Activated effector memory CD4-positive, alpha-beta T cell treated with anti-CD3 and anti-CD28 coated beads, Interleukin-2, amount 50 U/mL, for 16 hours (primary cell): ENCODE measurements around the gene SSRP1.
"Not testable (repeated sequence)": the region's sequence is repeated elsewhere in the genome, so short reads cannot be mapped to it uniquely, and the experiment has no call there.

Source experiments
- DNase-seq: peaks from one replicate; pipeline ENCODE4 v3.0.0-alpha.2; 2020

Gene SSRP1

DNA sequence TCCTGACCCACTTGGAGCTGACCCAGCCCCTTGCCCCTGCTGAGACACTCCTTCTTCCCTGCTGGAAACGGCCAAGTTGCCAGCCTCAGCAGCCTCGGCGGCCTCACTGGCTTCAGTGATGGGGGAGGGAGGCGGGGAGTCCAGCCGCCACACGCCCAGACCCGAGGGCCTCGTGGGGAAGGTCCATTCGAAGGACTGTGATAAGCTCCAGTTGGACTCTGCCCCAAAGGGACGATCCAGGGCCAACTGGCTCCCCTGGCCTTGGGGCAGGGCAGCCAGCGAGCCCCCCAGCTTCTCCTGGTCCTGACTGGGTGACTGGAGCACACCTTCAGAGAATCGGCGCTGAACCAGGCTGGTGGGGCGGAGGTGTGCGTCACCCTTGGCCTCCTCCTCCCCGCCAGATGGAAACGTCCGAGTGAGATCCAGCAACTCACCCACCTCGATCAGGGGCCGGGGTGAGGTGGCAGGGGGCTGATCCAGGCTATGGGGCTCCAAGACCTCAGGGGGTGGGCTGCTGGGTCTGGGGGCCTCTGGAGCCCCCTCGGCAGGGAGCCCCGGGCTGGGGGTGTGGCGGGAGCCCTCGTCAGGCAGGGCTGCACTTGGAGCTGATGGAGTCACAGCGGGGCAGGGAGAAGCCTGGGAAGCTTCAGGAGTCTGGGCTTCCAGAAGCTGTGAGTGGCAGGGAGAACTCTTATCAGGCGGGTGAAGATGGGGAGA lies 22.5 kb downstream of the SSRP1 start:
- DNase-seq = no peak

DNA sequence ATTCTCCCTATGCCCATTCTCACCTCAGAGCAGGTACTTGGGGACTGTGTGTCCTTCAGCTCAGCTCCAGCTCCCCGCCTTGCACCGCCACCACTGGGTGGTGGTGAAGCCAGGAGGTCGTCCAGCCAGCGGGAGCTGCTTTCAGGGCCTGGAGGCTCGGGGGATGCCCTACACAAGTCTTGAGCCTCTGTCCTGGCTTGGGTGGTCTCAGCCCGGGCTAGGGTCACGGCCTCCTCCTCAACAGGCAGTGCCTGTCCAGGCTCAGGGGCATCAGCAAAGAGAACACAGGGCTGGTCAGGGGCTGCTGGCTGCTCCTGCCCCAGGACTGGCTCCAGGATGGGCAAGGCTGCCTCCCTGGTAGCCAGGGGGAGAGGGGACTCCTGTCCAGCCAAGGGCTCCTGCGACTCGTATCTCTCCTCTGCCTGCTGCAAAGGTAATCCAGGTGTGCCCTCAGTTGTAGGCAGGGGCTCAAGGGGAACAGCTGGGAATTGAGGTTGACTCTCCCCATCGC lies 23.1 kb downstream of the SSRP1 start:
- no peak for DNase-seq

DNA sequence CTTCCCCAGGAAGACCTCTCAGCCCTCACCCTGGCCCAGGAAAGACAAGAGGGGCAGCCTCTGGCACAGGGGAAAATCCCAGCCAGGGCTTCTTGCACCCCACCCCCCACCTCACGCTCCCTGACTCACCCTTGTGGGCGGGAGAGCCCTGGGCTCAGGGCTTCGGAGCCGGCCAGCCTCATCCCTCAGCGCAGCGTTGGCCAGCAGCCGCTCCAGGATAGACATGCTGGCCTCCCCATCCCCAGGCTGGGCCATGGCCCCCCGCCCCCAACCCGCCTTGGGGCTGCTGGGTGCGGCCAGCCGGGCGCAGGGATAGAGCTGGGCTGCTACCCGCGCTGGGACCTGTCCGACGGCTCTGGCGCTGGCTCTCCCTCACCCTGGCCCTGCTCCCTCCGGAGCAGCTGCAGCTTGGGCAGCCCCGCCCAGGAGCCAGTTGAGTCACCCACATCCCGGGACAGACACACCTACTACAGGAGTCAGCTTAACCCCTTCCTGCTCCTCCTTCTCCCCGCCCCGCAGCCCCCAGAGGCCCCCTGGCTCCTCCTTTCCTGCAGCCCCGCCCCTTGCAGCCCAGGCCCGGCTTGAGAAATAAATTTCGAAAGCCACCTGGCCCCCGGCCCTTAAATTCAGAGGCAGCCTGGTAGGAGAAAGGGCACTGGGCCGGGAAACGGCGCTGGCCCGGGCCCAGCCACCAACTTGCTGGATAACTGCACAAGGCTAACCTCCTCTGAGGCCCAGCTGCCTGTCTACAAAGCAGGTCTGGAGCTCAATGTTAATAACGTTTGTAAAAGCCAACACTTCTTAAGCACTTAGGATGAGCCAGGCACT lies 24.4 kb downstream of the SSRP1 start:
- peak; percentile 81 for DNase-seq

DNA sequence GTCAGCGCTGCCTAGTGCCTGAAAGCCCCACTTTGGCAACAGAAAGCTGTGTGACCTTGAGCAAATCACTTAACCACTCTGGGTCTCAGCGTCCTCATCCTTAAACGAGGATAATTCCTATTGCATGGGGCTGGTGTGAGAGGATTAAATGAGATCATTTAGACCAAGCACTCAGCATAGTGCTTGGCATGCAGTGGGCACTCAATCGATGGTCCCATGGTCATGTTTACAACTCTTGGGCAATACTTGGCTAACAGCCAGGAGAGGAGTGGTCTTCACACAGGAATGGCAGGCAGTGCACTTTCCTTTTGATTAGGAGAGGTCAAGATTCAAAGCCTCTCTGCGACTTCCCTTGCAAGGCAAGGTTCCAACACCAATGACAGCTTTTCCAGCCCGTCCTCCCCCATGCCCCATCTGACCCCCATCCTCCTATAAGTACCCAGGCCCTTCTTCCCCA lies 25.0 kb downstream of the SSRP1 start:
- no peak for DNase-seq

DNA sequence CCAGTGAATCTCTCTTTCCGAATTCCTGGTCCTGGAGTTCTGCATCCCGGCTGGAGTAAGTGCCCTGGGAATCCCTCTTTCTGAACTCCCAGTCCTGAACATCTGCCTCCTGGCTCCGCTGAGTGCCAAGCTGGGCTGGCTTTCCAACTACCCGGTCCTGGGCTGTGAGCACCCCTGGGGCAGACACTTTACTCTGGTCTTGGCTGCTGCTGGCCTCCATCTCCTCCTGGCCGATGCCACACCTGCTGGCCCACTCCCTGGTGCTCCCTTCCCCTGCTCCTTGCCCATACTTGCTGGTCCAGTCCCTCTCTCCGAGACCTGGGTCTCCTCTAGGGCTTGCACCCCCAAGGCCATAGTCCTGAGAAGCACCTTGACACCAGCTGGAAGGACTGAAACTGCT lies 25.6 kb downstream of the SSRP1 start:
- DNase-seq = no peak

DNA sequence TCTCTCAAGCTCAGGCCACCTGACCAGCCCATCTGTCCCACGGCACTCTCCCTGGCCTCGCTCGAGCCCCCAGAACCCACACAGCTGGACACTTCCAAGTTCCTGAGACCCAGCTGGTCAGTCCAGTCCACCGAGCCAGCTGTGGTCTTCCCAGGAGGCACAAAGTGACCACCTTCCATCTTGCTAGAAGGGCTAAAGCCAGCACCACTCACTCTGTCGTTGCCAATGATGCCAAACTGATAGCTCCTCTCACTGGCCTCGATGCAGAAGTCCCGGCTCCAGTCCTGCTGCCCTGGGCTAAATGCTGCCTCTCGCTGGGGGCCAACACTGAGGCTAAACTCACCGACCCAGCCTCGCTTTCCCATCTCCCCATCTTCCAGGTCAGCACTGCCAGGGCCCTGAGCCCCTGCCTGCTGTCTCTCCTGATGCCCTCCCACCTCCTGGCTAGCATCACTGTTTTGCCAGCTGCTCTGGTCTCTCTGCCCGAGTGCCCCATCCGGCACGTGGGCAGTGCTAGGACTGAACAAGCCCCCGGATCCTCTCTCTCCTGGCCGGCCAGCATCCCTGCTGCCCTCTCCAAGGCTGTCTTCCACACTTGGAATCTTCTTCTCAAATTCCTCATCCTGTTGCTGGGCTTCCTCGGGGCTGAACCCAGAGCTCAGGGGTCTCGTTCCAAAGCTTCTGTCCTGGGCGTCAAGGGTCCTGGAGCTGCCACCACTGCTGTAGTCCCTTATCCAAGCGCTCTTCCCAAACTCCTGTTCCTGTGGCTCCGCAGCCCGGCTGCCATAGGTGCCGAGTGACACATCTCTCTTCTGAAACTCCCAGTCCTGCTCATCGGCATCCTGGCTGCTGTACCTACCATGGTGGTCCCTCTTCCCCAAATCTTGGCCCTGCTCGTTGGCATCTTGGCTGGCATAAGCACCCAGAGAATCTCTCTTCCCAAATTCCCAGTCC lies 26.3 kb downstream of the SSRP1 start:
- no peak for DNase-seq

DNA sequence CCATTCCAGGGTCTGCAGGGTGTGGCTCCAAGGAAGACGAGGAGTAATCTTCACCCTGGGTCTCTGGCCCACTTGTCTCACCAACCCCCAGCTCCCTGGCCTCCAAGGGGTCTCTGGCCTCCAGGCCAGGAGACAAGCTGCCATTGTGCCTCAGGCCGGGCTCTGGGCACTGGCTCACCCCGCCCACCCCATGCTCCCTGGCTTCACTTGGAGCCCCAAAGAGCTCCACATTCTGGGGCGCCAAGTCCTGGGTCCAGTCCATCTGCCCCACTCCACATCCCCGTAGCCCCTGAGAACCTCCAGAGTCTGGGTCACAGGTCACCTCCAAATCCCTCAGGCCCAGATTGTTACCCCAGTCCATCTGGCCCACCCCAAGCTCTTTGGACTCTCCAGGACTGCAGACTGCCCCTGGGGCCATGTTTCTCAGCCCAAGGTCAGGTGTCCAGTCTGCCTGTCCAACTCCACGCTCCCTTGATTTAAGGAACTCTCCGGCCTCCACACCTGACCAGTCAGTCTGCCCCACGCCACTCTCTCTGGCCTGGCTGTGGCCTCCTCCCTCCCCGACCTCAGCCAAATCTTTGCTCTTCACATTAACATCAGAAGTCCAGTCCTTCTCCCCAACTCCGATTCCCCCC lies 27.1 kb downstream of the SSRP1 start:
- DNase-seq = no peak

DNA sequence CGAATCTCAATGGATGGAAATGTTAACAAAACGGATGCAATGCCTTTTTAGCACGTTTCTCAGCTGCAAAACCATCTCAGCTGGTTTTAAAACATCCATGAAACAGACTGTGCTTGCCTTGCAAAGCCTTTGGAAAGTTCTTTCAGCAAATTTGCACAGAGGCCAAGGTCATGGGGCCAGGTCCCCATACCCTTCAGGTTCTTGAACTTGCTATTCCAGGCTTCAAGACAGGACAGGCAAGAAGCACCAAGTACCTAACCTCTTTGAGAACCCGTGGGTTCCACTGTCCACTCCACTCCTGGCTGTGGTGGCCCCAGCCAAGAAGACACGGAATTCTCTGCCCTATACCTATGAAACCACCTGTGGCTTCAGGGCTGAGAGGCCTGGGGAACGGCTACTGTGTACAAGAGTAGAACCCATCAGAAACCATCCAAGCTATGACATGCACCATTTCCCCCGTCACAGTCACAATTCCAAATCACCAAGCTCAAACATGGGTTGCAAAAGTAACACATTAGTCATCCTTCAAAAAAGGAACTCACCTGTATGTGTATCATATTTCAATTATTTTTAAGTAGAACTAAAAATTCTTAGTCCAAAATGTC lies 27.9 kb downstream of the SSRP1 start:
- no peak for DNase-seq

DNA sequence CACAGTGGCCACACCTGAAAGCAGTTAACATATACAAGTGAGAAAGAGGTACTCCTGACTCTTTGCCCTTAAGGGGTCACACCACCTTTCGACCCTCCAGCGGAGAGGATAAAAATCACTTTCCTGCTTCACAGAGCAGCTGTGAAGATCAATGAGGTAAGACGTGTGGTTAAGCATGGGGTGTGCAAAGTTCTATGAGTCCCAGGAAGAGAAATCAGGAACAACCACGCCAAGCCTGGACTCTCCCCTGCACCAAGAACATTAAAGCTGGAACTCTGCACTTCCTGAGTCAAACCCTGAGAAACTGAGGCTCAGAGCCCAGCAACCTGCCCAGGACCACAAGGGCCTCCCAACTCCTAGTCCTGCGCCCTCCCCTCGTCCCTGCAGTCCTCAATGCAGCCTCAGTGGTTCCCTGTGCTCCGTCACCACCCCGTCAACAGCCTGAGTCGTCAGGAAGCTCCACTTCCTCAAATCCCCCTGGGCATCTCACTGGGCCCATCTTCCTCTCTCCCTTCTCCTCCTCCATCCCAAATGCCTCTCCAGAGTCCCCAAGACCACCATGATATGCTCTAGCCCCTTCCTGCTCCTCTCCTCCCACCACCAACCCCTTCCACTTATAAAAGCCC lies 28.6 kb downstream of the SSRP1 start:
- DNase-seq = no peak

DNA sequence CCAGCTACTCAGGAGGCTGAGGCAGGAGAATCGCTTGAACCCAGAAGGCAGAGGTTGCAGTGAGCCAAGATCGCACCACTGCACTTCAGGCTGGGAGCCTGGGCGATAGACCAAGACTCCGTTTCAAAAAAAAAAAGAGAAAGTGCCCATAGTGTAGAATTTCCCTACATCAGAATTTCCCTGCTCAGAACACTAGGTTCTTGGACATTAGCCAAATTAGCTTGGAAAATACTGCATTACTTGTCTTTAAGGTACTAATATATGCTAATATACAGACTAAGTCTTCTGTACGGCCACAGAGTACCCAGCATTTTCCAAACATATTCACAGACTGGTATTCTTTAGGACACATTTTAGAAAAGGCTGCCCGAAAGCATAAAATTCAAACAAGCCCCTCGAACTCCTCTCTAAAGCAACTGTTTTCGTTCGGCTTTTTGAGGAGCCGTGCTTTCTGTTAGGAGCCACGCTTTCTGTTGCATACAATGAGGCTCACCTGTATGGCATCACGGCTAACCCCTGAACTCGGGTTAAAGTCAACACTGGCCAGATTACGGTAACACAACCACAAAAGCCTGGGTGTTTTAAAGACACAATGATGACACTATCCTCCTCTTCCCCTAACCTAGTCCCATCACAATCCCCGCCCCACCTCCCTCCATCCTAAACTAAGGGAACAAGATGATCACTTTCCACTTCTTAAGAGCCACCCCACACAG lies 29.4 kb downstream of the SSRP1 start:
- DNase-seq = no peak

DNA sequence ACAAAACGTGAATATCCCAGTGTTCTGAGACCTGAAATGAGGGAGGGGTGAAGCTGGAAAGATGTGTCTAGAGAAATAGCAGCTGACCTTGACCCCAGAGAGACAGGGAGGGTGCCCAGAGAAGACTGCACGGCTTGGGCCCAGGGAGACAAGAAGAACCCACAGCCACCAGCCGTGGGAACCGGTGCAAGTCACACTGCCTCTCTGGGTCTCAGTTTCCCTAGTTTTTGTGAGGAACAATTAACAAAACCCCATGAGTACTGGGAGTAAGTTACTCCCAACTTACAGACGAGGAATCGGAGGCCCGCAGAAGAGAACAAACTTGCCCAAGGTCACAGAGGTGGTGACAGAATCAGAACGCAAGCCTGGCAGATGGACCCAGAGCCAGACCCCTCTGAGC lies 30.2 kb downstream of the SSRP1 start:
- DNase-seq = no peak

DNA sequence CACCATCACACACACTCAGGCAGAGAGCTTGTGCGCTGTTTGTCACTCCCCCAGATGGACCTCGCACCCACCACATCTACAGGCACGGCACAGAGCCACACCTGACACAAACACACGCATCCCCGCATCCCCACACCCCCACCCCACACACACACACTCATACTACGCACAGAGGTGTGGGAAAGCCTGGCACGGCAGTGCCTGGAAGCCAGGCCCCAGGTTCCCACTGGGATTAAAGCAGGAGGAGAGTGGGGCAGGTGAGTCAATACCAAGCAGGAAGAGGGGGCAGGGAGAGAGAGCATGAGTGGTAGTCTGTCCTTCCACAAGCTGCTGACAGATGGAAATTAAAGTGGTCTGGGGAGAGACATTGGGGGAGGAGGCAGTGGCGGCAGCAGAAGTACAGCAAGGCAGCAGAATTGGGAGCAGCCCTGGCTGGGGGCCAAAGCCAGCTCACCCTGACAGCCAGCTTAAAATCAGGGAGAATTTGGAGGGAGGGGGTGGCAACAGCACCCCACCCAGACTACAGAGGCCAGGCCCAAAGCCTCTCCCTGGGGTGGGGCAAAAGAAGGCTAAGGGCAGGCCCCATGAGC lies 31.6 kb downstream of the SSRP1 start:
- DNase-seq = no peak

DNA sequence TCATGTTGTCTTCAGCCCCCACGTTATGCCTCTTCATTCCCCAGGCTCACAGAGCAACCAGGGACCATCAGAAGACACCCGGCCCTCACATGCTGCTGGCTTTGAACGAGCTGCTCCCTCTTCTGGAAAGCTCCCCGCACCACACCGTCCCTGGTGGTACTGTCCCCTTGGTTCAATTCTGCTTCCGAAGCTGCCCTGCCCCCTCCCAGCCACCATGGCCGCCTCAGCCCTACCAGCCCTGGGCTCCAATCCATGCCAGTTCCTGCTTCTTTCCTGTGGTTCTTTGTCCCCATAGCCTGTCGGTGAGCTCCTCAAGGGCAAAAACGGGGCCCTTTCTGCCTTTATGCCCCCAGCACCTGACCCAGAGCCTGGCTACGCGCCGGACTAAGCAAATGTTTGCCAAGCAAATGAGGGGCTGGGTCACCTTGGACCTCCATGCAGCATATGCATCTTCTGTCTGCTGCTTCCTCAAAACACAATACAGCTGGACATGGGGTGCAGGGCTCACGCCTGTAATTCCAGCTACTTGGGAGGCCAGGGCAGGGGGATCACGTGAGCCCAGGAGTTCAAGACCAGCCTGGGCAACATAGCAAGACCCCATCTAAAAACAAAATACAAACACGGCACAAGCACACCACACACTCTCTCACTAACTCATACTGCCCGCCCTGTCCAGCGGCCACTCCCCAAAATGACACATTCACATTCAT lies 32.3 kb downstream of the SSRP1 start:
- DNase-seq = no peak

DNA sequence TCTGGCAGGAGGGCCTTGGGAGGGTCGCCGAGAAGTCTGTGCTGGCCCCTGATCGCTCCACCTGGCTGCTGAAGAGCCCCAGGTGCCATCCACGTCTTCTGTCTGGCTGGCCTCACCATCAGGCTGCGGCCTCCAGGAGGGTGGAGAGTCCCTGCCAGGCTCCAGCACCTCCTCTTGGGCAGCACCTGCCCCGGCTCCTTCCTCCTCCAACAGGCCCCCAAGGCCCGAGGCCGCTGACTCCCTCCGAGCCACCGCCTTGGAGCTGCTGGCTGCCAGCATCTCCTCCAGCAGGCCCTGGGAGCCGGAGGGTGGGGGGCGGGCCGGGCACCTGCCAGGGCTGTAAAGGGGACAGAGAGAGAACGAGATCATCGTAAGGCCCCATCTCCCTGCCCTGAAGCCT lies 33.2 kb downstream of the SSRP1 start:
- DNase-seq = no peak

DNA sequence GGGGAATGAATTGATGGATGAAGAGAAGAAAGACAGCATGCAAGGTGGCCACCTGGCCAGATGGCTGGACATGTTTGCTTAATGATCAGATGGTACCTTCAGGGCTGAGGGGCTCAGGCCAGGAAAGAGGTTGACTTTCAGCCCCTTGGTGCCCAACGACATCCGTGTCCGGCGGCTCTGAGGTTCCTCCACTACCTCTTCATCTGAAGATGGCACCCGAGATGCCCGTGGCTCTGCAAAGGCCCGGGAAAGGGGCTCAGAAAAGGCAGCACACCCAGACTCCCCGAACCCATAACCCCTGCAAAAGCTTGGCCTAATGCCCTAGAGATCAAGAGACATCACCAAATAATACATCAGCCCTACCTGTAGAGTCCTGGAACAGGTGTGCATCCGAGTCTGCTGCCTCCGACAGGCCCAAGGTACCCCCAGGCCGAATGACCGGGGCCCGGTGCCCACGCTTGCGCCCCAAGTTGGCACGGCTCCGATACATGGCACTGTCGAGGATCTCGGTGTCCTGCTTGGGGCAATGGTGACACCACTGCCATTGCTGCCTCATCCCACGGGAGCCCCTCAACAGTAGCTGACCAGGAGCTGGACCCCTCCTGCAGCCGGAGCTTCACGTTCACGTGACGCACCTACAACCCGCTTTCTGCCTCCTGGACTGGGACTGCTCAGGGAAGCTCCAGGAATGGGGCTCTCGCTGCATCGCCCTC lies 33.8 kb downstream of the SSRP1 start:
- no peak for DNase-seq

DNA sequence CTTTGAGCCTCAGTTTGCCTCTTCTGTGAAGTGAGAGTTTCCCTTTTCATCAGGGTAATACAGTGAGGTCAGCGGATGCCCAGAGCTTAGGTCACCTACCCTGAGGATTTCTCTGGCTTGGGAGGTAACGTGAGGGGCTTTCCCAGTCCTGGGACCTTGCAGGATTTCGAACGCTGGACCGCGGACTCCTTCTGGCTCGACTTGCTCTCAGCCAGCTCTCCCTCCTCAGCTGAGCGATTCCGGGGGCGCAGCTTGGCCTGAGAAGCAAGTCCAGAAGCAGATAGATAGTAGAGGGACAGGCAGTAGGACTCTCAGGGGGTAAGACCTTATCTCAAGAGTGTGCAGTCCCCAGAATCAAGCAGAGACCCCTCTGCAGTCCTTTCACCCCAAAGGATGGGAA lies 34.9 kb downstream of the SSRP1 start:
- no peak for DNase-seq

DNA sequence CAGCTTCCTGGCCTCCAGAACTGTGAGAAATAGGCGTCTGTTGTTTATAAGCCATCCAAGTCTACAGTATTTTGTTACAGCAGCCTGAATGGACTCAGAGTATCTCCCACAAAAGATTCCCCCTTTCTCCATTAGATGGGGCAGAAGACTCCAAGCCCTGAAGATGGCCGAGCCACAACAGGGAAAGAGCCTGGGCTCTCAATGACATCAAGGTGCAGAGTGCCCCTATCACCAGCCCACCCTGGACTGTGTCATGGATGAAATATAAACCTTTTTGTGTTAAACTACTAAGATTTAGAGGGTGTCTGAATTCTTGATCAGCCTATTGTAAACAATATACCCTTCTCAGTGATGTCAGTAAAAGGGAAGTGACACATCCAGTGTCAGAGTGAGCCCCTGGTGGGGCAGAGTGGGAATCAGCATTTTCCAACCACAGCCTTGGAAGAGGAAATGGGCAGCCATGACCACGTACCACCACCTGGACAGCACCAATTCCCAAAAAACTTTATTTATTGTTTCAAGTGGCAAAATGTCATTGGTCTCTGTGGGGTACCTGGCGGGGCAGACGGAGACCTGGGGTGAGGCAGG lies 36.4 kb downstream of the SSRP1 start:
- no peak for DNase-seq

DNA sequence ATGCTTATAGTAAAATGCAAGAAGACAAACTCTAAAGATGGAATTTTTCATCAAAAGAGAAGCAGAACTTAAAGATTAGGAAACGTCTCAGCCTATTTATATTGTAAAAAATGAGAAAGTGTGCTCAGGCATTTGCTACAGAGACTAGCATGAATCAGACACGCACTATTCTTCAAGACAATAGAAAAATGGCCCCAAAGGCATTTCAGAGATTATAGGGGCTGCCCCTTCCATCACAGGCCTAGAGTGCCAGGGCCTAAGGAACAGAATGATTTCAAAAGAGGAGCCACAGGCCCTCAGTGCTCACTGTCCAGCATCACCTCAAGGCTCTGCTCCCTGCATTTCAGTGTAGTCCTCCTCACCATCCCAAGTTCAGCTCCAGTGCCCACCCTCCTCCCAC lies 38.5 kb downstream of the SSRP1 start:
- no peak for DNase-seq

DNA sequence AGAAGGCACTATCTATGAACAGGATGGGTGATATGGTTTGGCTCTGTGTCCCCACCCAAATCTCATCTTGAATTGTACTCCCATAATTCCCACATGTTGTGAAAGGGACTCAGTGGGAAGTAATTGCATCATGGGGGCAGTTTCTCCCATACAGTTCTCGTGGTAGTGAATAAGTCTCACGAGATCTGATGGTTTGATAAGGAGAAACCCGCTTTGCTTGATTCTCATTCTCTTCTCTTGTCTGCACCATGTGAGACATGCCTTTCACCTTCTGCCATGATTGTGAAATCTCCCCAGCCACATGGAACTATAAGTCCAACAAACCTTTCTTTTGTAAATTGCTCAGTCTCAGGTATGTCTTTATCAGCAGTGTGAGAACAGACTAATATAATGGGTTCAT lies 39.5 kb downstream of the SSRP1 start:
- DNase-seq = not testable (repeated sequence)
